ENCODE results near the gene PLEKHH3.

- TF ChIP-seq CTCF (conservative IDR thresholded peaks at IDR 0.05 in 1 of 2, IDR thresholded peaks at IDR 0.05 in 1 of 2; ENCODE audit: extremely low read depth in 1 of 2, insufficient read depth in 1 of 2, low read depth in 1 of 2, low read length in 2 of 2) (no peak), EZH2 (IDR thresholded peaks at IDR 0.05; ENCODE audit: borderline replicate concordance, low read length) (no peak)
Observed at GRCh38 chr17:42677012-42677857, 441 bp upstream of the PLEKHH3 start.
